Neuronal stem cell (in vitro differentiated cells): ENCODE results near the gene RASGEF1C.
A peak's percentile ranks its signal among the peaks of the same experiment; 100 is the strongest.

Source experiments
- DNase-seq: peaks from one replicate; pipeline ENCODE4 v3.0.0-alpha.2; 2013; ENCODE audit warnings: low spot score
- H2AFZ ChIP-seq: one replicate; pipeline ENCODE4 v1.6.1; 2013; ENCODE audit warnings: mild to moderate bottlenecking, low read length, inconsistent platforms
- H2AK5ac ChIP-seq: 2 replicates; pipeline ENCODE4 v1.6.1; 2013; ENCODE audit warnings: low read depth, mild to moderate bottlenecking, inconsistent platforms, low read length, moderate library complexity, mixed read lengths
- H2BK120ac ChIP-seq: 2 replicates; pipeline ENCODE4 v1.6.1; 2013; ENCODE audit warnings: low read depth, mild to moderate bottlenecking, inconsistent platforms, low read length, moderate library complexity, mixed read lengths
- H2BK12ac ChIP-seq: one replicate; pipeline ENCODE4 v1.6.1; 2013; ENCODE audit warnings: low read length, inconsistent platforms
- H2BK15ac ChIP-seq: 2 replicates; pipeline ENCODE4 v1.6.1; 2013; ENCODE audit warnings: mild to moderate bottlenecking, low read length, inconsistent platforms, mixed read lengths
- H2BK5ac ChIP-seq: one replicate; pipeline ENCODE4 v1.6.1; 2013; ENCODE audit warnings: inconsistent platforms, mild to moderate bottlenecking, low read length, moderate library complexity
- H3K14ac ChIP-seq: one replicate; pipeline ENCODE4 v1.6.1; 2013; ENCODE audit warnings: low read length, inconsistent platforms
- H3K18ac ChIP-seq: 2 replicates; pipeline ENCODE4 v1.6.1; 2013; ENCODE audit warnings: low read length, inconsistent platforms
- H3K23ac ChIP-seq: 2 replicates; pipeline ENCODE4 v1.6.1; 2013; ENCODE audit warnings: low read depth, mild to moderate bottlenecking, mixed read lengths, low read length, inconsistent platforms; ENCODE audit not compliant: poor library complexity
- H3K27ac ChIP-seq: replicated peaks from 3 replicates; pipeline ENCODE4 v1.5.1; 2013; ENCODE audit warnings: low read length, inconsistent platforms
- H3K27me3 ChIP-seq, 3 experiments: 2 replicates each; pipeline ENCODE4 v1.6.1; 2013; ENCODE audit warnings: low read length in 3 of 3, mild to moderate bottlenecking in 2 of 3, inconsistent platforms in 1 of 3, low read depth in 1 of 3, mixed read lengths in 1 of 3, moderate library complexity in 1 of 3; ENCODE audit not compliant: control insufficient read depth in 3 of 3, insufficient read depth in 3 of 3
- H3K36me3 ChIP-seq, 2 donors: replicated peaks in 1 of 2; 2 replicates each; pipeline ENCODE4 v1.6.1; 2013; ENCODE audit warnings: low read length in 2 of 2; ENCODE audit not compliant: control insufficient read depth in 2 of 2, insufficient read depth in 2 of 2
- H3K4ac ChIP-seq: 2 replicates; pipeline ENCODE4 v1.6.1; 2013; ENCODE audit warnings: inconsistent platforms, mild to moderate bottlenecking, low read length, moderate library complexity
- H3K4me1 ChIP-seq, 2 donors: 1 replicate in 1 of 2; 2 replicates in 1 of 2; pipeline ENCODE4 v1.6.1; 2013; ENCODE audit warnings: low read length in 2 of 2, low read depth in 1 of 2; ENCODE audit not compliant: control insufficient read depth in 2 of 2, insufficient read depth in 1 of 2
- H3K4me2 ChIP-seq: one replicate; pipeline ENCODE4 v1.6.1; 2013; ENCODE audit warnings: mild to moderate bottlenecking, low read length, inconsistent platforms; ENCODE audit not compliant: insufficient read depth, poor library complexity, severe bottlenecking
- H3K4me3 ChIP-seq, 2 donors: 2 replicates each; pipeline ENCODE4 v1.5.1; 2013; ENCODE audit warnings: low read length in 2 of 2, mild to moderate bottlenecking in 2 of 2, inconsistent platforms in 1 of 2, moderate library complexity in 1 of 2
- H3K79me1 ChIP-seq: one replicate; pipeline ENCODE4 v1.6.1; 2013; ENCODE audit warnings: low read depth, mild to moderate bottlenecking, inconsistent platforms, low read length, moderate library complexity
- H3K9ac ChIP-seq: one replicate; pipeline ENCODE4 v1.6.1; 2013; ENCODE audit warnings: mild to moderate bottlenecking, low read depth, low read length, inconsistent platforms; ENCODE audit not compliant: poor library complexity
- H3K9me3 ChIP-seq, 2 donors: replicated peaks in 1 of 2; 2 replicates each; pipeline versions ENCODE3 to v1.6.1; 2013; ENCODE audit warnings: low read length in 2 of 2, mild to moderate bottlenecking in 2 of 2, inconsistent platforms in 1 of 2, low read depth in 1 of 2, mixed read lengths in 1 of 2, moderate library complexity in 1 of 2; ENCODE audit not compliant: control insufficient read depth in 2 of 2, insufficient read depth in 1 of 2
- H4K8ac ChIP-seq: one replicate; pipeline ENCODE4 v1.6.1; 2013; ENCODE audit warnings: low read depth, mild to moderate bottlenecking, inconsistent platforms, low read length, moderate library complexity
- H4K91ac ChIP-seq: one replicate; pipeline ENCODE4 v1.6.1; 2013; ENCODE audit warnings: low read length, low read depth, mild to moderate bottlenecking, inconsistent platforms; ENCODE audit not compliant: poor library complexity
- WGBS, 2 donors: extraction: QIAGEN DNeasy Blood & Tissue Kit; methylation state at CpG; one replicate each; pipeline ENCODE4 v1.1.7; 2013; ENCODE audit warnings: missing lambda C conversion rate in 2 of 2, mixed read lengths in 1 of 2; ENCODE audit not compliant: insufficient read length in 2 of 2, insufficient replicate concordance in 1 of 2; ENCODE audit errors: extremely low coverage in 2 of 2; 5-methylcytosine and 5-hydroxymethylcytosine counted together

RASGEF1C gene

GRCh38 chr5:180096616-180097015, 112.4 kb downstream of the RASGEF1C start:
- H3K23ac ChIP-seq, result peak overlapping the region; percentile 91
- no peak overlapping the region for H4K8ac ChIP-seq
- no peak overlapping the region for H3K14ac ChIP-seq
- H4K91ac ChIP-seq, result no peak overlapping the region
- no peak for DNase-seq
- H3K4me2 ChIP-seq, result no peak overlapping the region
- H3K9ac ChIP-seq, result no peak overlapping the region
- no peaks in the 10 kb centered on the region for H3K36me3 ChIP-seq
- no peak overlapping the region for H3K4ac ChIP-seq
- no peaks in the 10 kb centered on the region for H3K27me3 ChIP-seq
- no peak overlapping the region for H3K4me3 ChIP-seq
- no peaks in the 10 kb centered on the region for H3K4me1 ChIP-seq
- H3K79me1 ChIP-seq, result peaks cover 2% of the 10 kb centered on the region
- H2AK5ac ChIP-seq, result peak overlapping the region; percentile 66
- WGBS, 2 donors, result no CpG with 5 or more reads among the region's 10 CpGs
- peak overlapping the region; percentile 53 for H2BK5ac ChIP-seq
- H2BK15ac ChIP-seq, result peak overlapping the region; percentile 5
- peaks cover 0 to 3% of the 10 kb centered on the region in 2 donors for H3K9me3 ChIP-seq
- no peak overlapping the region for H2AFZ ChIP-seq
- peak overlapping the region; percentile 11 for H3K18ac ChIP-seq
- H2BK120ac ChIP-seq, result no peak overlapping the region
- H2BK12ac ChIP-seq, result no peak overlapping the region
- H3K27ac ChIP-seq, result no peak overlapping the region

DNA sequence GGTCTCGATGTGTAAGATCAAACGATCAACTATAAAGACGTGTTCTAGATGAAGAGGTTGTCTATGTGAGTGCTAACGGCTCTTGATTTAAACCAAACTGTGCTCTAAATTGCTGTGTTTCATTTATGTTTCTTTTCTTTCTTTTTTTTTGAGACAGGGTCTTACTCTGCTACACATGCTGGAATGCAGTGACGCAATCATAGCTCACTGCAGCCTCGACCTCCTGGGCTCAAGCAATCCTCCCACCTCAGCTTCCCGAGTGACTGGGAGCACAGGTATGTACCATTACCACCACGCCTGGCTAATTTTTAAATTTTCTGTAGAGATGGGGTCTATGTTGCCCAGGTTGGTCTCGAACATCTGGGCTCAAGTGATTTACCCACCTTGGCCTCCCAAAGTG, 113.5 kb downstream of the RASGEF1C start:
- Histone ChIP-seq H3K36me3 (no peaks in the 10 kb centered on the region), H2BK120ac (no peak overlapping the region), H3K4ac (no peak overlapping the region), H3K23ac (no peak overlapping the region), H3K27me3 (no peaks in the 10 kb centered on the region), H2BK15ac (no peak overlapping the region), H3K4me2 (no peak overlapping the region), H3K4me1 (peaks cover 2 to 3% of the 10 kb centered on the region in 2 donors), H3K9me3 (peaks cover 0 to 3% of the 10 kb centered on the region in 2 donors), H2AFZ (no peak overlapping the region), H3K27ac (no peak overlapping the region), H2AK5ac (no peak overlapping the region), H3K9ac (no peak overlapping the region), H4K8ac (no peak overlapping the region), H3K14ac (no peak overlapping the region), H2BK12ac (no peak overlapping the region), H3K79me1 (peaks cover 1% of the 10 kb centered on the region), H3K4me3 (no peak overlapping the region), H2BK5ac (no peak overlapping the region), H4K91ac (no peak overlapping the region), H3K18ac (no peak overlapping the region)
- WGBS, 2 donors, result no CpG with 5 or more reads among the region's 9 CpGs
- DNase-seq, result no peak

DNA sequence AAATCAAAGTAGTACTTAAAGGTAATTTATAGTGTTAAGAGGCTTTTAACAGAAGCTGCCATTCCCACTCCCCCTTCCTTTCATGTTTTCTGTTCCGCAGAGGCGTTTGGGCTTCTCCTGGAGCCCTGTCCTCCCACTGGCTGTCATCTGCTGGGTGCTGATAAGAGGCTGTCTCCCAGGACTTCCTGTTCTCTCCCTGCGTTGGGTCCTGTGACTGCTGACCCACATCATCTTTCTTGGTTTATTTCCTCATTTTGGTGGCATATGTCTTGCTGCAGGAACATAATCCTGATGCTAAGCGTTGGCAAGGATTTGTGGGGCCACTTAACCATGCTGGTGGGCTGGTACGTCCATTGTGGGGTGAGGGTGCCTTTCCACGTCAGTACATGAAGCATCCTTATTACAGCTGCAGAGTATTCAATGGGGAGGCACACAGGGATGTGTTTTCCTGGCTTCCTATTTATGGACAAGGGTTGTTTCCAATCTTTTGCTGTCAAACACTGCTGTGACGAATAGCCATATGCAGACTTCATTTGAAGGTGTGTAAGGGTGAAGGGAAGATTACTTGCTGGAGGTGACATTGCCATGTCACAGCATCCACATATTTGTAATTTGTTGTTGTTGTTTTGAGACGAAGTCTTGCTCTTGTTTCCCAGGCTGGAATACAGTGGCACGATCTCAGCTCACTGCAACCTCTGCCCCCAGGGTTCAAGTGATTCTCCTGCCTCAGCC, 115.2 kb downstream of the RASGEF1C start:
- WGBS, 2 donors, result no CpG with 5 or more reads among the region's 9 CpGs
- Histone ChIP-seq H3K79me1 (no peaks in the 10 kb centered on the region), H3K27ac (no peak overlapping the region), H3K9ac (no peak overlapping the region), H3K36me3 (no peaks in the 10 kb centered on the region), H3K23ac (no peak overlapping the region), H4K91ac (no peak overlapping the region), H3K18ac (no peak overlapping the region), H3K4me3 (no peak overlapping the region), H2BK15ac (peak overlapping the region; percentile 31), H4K8ac (no peak overlapping the region), H2AK5ac (no peak overlapping the region), H3K14ac (no peak overlapping the region), H3K4me2 (no peak overlapping the region), H3K4ac (no peak overlapping the region), H3K27me3 (no peaks in the 10 kb centered on the region), H2BK5ac (no peak overlapping the region), H2BK120ac (no peak overlapping the region), H2AFZ (no peak overlapping the region), H3K9me3 (peaks cover 0 to 3% of the 10 kb centered on the region in 2 donors), H3K4me1 (peaks cover 2 to 3% of the 10 kb centered on the region in 2 donors), H2BK12ac (no peak overlapping the region)
- no peak for DNase-seq

- H3K23ac ChIP-seq, result no peak overlapping the region
- no peak overlapping the region for H3K18ac ChIP-seq
- no peak overlapping the region for H2AK5ac ChIP-seq
- H3K14ac ChIP-seq, result no peak overlapping the region
- H3K4ac ChIP-seq, result no peak overlapping the region
- no peak overlapping the region for H2BK120ac ChIP-seq
- no CpG with 5 or more reads among the region's 6 CpGs for WGBS, 2 donors
- H2BK12ac ChIP-seq, result no peak overlapping the region
- H3K27ac ChIP-seq, result no peak overlapping the region
- H3K27me3 ChIP-seq, result no peaks in the 10 kb centered on the region
- no peak for DNase-seq
- no peak overlapping the region for H2AFZ ChIP-seq
- no peak overlapping the region for H4K91ac ChIP-seq
- peak overlapping the region; percentile 31 for H2BK15ac ChIP-seq
- no peak overlapping the region for H3K4me2 ChIP-seq
- no peaks in the 10 kb centered on the region for H3K36me3 ChIP-seq
- H3K9ac ChIP-seq, result no peak overlapping the region
- no peak overlapping the region for H2BK5ac ChIP-seq
- H3K4me3 ChIP-seq, result no peak overlapping the region
- no peak overlapping the region for H4K8ac ChIP-seq
- H3K9me3 ChIP-seq, result no peaks in the 10 kb centered on the region
- H3K79me1 ChIP-seq, result no peaks in the 10 kb centered on the region
- peaks cover 2 to 3% of the 10 kb centered on the region in 2 donors for H3K4me1 ChIP-seq
Measured at GRCh38 chr5:180093241-180093640, 115.8 kb downstream of the RASGEF1C start.
